Measurements from ENCODE around the gene CALY.

CALY gene

DNA sequence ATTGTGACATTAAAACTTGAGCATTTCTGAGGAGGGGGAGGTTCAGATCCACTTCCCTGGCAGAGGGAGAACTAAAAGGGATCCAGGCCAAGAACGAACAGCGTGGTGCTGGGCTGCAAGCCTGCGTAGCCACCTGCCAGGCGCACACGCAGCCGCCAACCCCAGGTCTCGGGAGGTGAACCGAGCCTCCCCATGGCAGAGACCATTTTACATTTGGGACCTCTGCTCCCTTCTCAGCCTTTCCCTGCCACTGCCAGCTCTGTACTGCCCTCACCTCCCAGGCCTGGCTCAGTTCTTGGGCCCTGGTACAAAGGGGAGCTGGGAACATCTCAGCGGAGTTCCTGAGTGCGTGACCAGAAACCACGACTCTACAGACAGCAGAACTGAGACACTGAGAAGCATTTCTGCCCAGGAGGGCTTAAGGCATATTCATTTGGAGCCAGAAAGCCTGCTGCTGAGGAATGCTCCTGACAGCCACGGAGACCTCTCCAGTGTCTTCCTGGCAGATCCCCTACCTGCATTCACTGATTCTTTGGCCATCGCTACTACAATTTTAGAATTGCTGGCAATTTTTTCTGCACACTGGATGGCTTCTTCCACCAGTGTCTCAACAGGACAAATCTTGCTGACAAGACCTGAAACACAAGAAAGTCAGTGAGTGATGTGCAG is 28.9 kb upstream of the CALY start:
- DNase-seq: no peak

DNA sequence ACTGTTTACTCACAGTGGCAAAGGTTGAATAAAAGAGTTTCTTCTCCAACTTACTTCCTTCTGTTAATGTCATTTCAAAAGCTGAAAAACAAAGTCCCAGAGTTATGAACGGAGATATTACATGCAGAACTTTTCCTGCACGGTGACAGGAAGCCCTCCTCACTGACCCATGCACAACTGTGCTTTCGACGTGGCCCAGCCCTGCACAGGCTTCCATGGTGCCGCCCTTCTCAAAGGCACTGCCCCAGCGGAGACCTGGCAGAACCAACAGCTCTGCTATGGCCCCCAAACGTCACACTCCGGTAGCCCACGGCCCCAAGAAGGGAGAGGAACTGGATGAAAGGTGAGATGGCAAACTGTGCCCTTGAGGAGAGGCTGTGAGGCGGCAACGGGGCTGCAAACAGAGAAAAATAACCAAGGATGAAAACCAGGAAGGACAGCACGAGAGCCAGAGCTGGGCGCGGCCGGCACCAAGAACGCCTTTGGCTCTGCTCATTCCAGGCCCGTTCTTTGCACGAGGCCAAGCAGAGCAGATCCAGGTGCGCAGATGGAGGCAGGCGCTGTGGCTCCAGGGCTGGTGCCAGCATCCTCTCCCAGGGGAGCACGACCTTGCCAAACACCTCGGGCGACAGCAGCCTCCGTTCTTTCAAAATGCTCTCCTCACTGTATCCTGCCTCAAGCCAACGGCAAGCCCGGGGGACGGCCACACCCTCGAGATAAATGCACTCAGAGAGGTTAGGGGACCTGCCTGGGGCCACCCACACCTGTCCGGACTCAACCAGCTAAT is 28.1 kb upstream of the CALY start:
- DNase-seq: peak; percentile 14

DNA sequence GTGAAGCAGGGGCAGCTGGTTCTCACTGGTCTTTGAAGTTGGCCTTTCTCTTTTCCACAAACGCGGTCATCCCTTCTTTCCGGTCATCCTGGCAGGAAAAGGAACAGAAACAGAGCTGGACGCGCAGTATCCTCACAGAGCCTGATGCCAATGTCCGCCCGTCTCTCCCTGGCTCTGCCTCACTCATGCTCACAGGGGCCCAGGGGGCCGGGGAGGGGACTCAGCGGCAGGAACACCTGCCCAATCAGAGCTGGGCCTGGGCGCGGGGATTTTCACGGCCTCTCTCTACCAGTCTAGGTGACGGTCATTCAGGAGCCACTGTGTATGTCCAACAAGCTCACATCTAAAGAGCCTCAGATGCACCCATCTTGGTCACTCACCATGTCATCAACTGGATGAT is 26.1 kb upstream of the CALY start:
- no peak for DNase-seq

DNA sequence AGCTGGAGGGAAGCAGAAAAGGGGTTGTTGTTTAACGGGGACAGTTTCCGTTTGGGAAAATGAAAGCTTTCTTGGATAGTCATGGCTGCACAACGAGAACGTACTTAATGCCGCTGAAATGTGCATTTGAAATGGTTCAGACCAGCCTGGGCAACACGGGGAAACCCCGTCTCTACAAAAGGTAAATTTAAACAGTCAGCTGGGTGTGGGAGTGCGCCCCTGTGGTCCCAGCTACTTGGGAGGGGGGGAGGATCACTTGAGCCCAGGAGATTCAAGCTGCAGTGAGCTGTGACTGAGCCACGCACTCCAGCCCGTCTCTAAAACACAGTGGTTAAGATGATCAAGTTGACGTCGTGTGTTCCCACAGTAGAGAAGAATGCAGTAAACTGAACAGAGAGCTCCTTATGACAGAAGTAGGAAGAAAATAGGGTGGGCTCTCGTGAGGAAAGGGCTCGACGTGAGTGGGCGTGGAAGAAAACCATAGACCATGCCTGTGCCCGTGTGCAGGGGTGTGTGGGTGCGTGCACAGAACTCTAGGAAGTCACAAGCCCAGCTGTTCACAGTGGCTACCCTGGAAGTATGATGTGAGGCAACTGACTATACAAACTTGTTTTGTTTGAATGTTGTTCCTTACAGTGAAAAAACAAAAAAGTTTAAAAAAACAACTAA is 25.2 kb upstream of the CALY start:
- no peak for DNase-seq

DNA sequence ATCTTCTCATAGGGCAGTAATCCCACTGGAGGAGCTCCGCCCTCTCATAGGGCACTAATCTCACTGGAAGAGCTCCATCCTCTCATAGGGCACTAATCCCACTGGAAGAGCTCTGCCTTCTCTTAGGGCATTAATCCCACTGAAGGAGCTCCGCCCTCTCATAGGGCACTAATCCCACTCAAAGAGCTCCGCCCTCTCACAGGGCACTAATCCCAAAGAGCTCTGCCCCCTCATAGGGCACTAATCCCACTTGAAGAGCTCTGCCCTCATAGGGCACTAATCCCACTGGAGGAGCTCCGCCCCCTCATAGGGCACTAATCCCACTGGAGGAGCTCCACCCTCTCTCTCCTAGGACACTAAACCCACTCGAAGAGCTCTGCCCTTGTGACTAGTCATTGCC is 24.5 kb upstream of the CALY start:
- no peak for DNase-seq

DNA sequence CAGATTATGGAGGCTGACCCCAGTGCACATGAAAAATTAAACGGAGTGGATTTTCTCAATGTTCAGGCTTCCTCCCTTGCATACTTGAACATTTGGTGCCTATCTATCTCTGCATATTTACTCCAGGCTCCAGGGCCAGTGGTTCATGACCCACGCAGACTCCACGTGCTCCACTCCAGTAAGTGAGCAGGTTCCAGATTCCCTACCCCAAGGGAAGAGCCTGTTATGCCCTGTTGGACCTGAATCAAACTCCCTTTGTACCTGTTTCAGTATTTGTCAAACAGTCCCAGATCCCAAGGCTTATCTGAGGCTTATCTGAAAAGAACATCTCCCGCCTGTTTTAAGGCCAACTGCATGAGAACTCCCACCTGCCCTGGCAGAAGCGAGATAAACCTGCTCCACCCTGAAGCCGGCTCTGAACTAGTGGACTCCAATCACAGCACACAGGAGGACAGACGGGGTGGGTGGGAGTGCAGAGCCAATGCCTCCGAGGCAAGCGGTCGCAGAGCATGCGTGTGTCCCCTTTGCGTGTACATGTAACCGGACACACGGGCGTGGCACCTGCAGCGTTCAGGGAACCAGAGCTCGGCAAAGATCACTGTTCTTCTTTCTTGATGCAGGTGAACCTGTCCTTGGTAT is 23.4 kb upstream of the CALY start:
- DNase-seq: no peak

DNA sequence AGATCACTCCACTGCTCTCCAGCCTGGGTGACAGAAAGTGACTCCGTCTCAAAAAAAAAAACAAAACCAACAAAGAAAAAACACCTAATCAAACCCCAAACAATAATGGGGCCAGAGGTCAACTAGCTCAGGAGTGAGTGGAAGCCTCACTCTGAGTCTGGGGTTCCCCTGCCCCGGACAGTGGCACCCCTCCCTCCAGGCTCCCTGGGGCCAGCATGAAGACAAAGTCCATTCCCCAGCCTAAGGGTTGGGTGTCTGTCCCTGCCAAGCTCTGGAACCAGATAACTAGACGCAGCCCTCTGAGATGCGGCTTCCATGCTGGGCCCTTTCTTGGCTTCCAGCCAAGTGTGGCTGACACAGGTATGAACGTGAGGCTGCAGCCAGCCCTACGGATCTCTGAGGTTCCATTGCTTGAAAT is 22.9 kb upstream of the CALY start:
- DNase-seq: peak; percentile 8

DNA sequence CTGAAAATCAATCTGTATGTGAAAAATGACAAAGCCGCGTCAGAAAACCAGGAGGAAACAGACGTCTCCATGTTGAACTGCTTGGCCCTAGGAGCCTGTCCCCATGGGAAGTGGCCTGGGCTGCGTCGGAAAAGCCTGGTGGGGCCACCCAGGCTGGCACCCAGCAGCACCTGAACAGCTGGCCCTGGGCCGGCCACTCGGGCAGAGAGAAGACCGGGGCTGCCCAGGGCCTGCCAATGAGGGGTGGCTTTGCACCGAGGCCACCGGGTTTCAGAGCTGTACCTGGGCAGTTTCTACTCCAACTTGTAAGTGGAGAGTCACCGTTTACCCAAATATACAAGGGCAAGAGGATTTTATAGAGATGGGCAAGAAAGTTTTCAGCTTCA is 22.2 kb upstream of the CALY start:
- no peak for DNase-seq

DNA sequence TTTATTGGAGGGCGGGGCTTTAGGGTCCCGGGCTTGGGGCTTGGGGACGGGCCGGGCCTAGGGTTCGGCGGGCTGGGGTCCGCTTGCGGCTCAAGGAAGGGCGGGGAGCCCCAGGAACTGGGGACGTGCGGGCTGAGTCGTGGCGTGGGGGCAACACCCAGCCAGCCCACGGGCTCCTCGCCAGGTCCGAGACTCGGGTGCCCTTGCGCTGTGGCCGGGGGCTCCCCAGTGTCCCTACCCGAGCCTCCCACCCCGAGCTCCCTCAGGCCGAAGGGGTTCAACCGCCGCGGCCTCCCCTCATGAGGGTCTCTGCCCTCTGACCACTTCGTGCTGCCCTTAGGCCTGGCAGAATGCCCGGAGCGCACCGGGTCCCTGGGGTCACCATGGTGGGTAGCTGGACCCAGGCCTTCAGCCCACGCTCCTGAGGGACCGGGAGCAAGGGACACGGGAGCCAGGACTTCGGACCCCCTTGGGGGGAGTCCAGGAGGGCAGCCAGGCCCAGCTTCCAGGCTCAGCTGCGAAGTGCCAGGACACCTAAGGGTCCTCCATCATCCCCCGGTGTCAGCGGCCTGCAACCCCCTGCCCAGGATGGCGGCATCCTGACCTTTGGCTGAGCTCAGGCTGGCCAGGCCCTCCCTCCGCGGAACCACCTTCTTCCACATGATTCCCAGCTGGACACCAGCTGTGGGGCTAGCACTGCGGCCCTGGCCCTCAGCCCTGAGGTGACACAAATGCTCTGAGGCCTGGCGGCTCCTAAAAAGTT is 21.6 kb upstream of the CALY start:
- no peak for DNase-seq

DNA sequence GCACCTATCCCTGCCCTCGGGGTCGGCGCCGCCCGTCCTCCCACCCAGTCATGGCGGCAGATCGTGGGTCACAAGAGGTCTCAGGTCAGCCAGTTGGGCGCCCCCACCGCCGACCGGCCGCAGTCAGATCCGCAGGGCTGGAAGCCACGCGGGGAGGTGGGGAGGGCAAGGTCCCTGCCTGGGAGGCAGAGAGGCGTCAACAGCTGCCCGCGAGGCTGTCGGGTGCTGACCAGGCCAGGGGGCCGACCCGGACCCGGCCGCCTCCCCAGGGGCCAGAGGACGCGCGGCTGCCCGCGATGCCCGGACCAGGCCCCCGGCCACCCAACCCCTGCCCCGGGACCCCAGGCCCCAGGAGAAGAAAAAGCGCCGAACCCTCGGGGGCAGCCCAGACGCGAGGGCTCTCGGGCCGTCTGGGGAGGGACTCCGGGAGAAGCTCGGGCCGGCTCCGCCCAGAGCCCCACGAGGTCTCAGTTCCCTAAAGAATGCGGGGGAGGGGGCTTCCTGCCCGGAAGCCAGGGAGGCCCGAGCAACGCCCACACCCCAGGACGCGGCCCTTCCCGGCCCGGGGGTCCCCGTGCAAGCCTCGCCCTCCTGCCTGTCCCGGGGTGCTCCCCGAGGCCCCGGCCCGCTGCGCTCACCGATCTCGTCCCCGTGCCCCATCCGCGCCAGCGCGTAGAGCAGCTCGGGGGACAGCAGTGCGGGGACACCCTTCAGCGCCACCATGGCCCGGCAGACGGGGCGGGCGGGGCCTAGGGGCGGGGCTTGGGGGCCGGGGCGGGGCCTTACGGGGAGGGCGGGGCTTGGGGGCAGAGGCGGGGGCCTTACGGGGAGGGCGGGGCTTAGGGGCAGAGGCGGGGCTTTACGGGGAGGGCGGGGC is 20.8 kb upstream of the CALY start, which contains the start of gene FUOM:
Gene FUOM (minus strand): TSS at position 735 of the 877 bp plus-strand sequence. CDS start 12 bp downstream, at position 723.
- DNase-seq: no peak

DNA sequence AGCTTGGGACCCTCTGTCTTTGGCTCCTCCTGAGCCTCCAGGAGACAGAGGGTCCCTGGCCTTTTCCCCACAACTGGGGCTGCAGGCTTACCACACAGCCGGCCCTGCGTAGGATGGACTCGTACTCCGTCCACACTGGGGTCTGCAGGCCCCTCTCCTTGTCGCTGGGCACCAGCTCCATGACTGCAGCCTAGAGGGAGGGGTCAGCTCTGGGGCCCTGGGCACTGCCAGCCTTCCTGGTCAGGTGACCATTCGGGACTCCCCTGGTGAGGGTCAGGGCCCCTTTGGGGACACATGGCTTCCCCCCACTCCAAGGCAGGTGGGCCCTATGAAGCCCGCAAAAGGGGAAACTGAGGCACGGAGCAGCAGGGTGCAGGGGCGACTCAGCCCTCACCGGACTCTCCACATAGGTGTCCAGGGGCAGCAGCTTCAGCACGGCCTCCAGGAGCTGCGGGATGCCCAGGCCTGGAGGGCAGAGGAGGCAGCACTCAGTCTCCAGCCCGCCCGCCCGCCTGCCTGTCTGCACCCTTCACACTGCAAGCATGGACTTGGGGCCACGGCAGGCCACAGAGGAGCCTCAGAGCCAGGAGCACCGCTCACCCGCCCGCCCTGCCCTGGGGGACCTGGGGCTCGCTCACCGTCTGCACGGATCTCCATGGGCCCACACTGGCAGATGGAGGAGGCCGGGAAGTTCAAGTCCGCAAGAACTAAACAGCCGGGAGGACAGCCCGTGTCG is 20.0 kb upstream of the CALY start:
- DNase-seq: no peak

DNA sequence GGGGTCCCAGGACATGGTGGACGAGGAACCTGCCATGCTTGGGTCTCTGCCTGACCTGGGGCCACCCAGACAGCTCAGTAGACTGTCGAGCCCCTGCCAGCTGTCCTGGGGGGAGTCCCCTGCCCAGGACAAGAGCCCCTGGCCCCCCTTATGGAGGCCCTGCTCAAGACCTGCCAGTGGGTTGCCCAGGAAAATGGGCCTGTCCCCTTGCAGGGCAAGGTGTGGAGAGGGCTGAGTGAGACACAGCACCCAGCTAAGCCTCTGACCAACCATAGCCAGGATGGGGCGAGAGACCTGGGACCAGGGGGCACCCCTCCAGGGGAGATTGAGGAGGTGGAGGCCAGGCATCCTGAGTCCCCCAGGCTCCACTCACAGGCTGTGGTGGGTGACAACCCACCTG is 19.3 kb upstream of the CALY start:
- no peak for DNase-seq

DNA sequence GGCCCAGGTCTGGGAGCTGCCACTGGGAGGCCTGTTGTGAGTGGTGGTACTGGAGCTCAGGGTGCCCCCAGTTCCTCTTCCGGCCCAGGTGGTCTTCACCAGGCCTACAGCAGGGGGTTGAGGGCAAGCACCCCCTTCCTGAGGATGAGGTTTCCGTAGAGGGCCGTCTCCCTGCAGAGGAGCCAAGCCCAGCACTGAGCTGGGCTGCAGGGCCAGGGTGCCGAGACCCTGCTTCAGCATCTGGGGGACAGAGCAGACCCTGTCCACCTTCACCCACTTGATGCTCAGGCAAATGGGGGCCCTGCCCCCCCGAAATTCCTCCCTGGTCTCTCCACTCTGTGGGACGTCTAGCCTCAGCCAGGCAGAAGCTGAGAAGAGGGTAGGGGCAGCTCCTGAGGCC is 18.6 kb upstream of the CALY start:
- DNase-seq: no peak

DNA sequence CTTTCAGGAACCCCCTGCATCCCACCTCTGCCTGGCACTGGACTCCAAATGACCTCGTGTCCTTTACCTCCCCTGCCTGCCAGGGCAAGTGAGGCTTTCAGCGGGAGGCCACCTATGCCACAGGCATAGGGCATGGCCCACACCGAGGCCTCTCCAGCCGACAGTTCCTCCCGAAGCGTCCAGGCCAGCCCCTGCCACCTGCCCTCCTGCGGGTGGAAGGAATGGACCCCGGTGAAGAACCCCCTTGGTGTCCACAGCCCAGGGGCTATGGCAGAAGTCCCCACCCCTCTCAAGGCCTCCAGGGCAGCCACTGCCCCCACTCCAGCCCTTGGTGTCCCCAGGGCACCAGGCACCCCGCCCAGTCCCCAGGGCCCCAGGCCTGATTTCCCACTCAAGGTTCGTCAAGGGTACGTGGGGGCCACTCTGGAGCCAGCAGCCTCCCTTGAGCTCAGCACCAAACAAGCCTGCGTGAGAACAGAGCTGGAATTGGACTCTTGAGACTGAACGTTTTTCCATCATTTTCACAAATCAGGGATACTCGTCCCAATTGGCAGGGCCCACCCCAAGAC is 18.1 kb upstream of the CALY start:
- no peak for DNase-seq

DNA sequence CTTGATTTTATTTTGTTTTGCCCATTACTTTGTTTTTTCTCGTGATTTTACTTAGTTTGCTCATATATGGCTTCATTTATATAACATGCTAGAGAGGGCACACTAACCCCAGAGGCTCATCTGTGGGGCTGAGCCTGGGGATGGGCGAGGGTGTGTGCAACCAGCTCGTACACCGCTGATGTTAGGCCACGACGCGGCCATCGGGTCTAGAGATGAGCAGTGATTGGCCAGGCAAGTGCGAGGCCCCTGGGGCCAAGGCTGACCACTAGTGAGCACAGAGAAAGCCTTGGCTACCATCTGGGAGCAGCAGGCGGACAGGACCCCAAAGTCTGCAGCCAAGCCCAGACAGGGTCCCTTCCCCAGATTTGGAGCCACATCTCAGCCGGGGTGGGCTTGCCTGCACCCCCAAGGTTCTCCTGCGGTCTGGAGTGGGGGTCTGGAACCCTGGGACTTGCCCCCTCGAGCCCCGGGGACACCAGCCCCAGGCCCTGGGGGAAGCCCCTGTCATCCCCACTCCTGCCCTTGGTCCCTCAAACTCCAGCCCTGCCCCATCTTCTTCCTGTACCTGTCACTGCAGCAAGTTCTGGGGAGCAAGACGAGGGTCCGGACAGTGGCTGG is 17.4 kb upstream of the CALY start:
- no peak for DNase-seq

DNA sequence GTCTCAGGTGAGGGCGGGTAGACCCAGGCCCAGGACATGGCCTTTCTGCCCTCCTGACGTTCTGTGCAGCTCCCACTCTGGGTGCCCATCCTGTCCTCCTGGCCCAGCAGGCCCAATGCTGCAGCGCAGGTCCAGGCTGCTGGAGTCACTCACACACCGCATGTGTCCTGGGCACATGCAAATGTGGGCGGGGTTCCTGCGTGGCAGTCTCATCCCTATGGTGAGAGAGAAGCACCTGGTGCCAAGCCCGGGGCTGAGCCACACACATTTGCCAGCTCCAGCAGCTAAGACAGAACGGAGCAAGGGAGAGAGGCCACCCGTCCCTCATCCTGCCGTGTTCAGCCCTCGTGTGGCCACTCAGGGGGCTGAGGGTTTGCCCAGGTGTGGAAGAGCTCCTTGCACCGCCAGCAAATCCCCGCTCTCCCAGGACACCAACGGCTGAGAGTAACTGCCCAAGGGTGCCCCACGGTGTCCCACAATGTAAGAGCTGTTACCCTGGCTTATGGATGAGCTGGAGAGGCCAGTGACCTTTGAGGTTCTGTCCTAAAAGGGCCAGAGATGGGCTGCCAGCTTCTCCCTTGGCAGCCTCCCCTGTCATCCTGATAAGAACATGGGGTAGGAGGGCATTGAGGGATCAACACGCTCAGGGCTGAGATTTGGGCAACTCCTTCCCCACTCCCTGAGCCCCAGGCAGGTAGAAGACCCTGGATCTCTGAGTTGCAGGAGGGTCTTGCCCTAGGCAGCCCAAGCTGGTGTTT is 16.7 kb upstream of the CALY start:
- DNase-seq: no peak

DNA sequence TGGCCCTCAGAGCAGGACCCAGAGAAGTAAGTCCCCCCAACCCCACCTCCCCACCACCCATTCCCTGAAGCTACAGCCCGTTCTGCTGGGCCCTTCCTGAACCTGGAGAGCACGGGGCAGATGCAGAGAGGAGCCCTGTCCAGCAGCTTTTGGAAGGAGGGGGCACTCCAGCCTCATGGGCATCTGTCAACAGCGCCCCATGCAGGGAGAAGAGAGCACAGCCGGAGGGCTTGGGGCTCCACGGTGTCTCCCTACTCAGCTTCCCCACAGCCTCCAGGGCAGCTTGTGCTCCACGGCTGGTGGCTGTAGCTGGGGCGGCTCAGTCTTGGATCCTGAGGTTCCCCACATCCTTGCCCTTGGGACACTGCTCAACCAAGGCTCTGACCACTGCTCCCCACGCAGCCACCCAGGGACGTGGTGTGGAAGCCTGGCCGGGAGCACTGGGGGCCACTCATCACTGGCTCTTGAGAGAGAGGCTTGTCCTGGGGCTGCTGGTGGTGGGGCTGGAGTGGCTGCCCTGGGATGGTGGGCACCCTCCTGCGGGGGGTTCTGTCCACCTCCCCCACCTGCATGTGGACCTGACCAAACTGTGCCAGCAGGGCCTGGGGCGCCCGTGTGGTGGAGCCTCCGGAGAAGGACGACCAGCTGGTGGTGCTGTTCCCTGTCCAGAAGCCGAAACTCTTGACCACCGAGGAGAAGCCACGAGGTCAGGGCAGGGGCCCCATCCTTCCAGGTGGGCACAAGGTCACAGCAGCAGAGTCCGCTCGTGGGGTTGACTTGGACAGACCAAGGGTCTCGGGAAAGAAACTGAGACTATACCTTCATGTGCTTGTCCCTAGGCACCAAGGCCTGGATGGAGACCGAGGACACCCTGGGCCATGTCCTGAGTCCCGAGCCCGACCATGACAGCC is 15.0 kb upstream of the CALY start:
- DNase-seq: no peak

DNA sequence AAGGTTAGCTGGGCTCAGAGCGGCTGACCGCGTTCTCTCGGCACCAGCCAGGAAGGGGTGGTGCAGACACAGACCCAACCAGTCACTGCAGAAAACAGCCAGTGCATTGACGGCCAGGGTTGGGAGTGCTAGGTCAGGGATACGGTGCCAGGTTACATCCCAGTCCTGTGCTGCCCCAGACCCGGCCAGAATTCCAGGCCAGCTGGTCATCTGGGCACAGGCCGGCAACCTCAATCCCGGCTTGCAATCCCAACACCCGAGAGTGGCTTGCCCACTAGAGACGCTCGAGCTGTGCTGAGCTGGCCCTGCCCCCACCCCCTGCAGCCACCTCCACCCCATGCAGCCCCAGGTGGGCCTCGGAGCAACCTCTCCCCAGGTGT is 14.2 kb upstream of the CALY start:
- DNase-seq: no peak
